Mesenchymal stem cell (in vitro differentiated cells and primary cell): ENCODE data around the gene USP17L25.
"Not testable (repeated sequence)": the region's sequence is repeated elsewhere in the genome, so short reads cannot be mapped to it uniquely, and the experiment has no call there.

ENCODE experiments used
- DNase-seq: peaks from one replicate; pipeline ENCODE4 v3.0.0-alpha.2; 2013
- H2AFZ ChIP-seq: one replicate; pipeline ENCODE4 v1.6.1; 2013; ENCODE audit warnings: low read depth, mild to moderate bottlenecking, control low read depth, inconsistent platforms, low read length, moderate library complexity
- H2AK5ac ChIP-seq: 2 replicates; pipeline ENCODE4 v1.6.1; 2013; ENCODE audit warnings: low read length, moderate library complexity, mild to moderate bottlenecking, inconsistent platforms; ENCODE audit not compliant: severe bottlenecking
- H2BK120ac ChIP-seq: one replicate; pipeline ENCODE4 v1.6.1; 2013; ENCODE audit warnings: low read depth, mild to moderate bottlenecking, inconsistent platforms, low read length, moderate library complexity
- H2BK12ac ChIP-seq, 2 experiments: one replicate each; pipeline ENCODE4 v1.6.1; 2013; ENCODE audit warnings: inconsistent platforms in 2 of 2, low read length in 2 of 2, mild to moderate bottlenecking in 2 of 2, moderate library complexity in 2 of 2, control low read depth in 1 of 2
- H2BK15ac ChIP-seq: one replicate; pipeline ENCODE4 v1.6.1; 2013; ENCODE audit warnings: mild to moderate bottlenecking, low read depth, inconsistent platforms; ENCODE audit not compliant: poor library complexity, severe bottlenecking
- H2BK5ac ChIP-seq: 2 replicates; pipeline ENCODE4 v1.6.1; 2013; ENCODE audit warnings: low read depth, mild to moderate bottlenecking, low read length, control low read depth, inconsistent platforms; ENCODE audit not compliant: poor library complexity, severe bottlenecking
- H3K14ac ChIP-seq, 2 experiments: one replicate each; pipeline ENCODE4 v1.6.1; 2013; ENCODE audit warnings: inconsistent platforms in 2 of 2, low read length in 2 of 2, control low read depth in 1 of 2, mild to moderate bottlenecking in 1 of 2, moderate library complexity in 1 of 2
- H3K18ac ChIP-seq, 2 experiments: one replicate each; pipeline ENCODE4 v1.6.1; 2013; ENCODE audit warnings: inconsistent platforms in 2 of 2, low read length in 2 of 2, control low read depth in 1 of 2, low read depth in 1 of 2, mild to moderate bottlenecking in 1 of 2
- H3K23ac ChIP-seq, 2 experiments: one replicate each; pipeline ENCODE4 v1.6.1; 2013; ENCODE audit warnings: inconsistent platforms in 2 of 2, low read length in 2 of 2, mild to moderate bottlenecking in 2 of 2, moderate library complexity in 2 of 2, control low read depth in 1 of 2
- H3K27ac ChIP-seq: 2 replicates; pipeline ENCODE4 v1.5.1; 2013; ENCODE audit warnings: mild to moderate bottlenecking, moderate library complexity, low read length, control low read depth, inconsistent platforms; ENCODE audit not compliant: poor library complexity, severe bottlenecking
- H3K27me3 ChIP-seq, 2 experiments: 2 replicates each; pipeline versions ENCODE4 v1.6.1 to v1.7.0; 2013; ENCODE audit warnings: low read length in 2 of 2, mild to moderate bottlenecking in 2 of 2, moderate library complexity in 2 of 2, control low read depth in 1 of 2, inconsistent platforms in 1 of 2; ENCODE audit not compliant: control insufficient read depth in 1 of 2, insufficient read depth in 1 of 2
- H3K36me3 ChIP-seq, 2 experiments: 2 replicates each; pipeline versions ENCODE4 v1.6.1 to v1.7.0; 2013; ENCODE audit warnings: low read length in 2 of 2, control low read depth in 1 of 2, inconsistent platforms in 1 of 2, low read depth in 1 of 2, mild to moderate bottlenecking in 1 of 2; ENCODE audit not compliant: insufficient read depth in 2 of 2, control insufficient read depth in 1 of 2
- H3K4ac ChIP-seq, 2 experiments: one replicate each; pipeline ENCODE4 v1.6.1; 2013; ENCODE audit warnings: inconsistent platforms in 2 of 2, low read length in 2 of 2, mild to moderate bottlenecking in 2 of 2, moderate library complexity in 2 of 2, control low read depth in 1 of 2, low read depth in 1 of 2
- H3K4me1 ChIP-seq: 2 replicates; pipeline ENCODE4 v1.6.1; 2013; ENCODE audit warnings: low read depth, low read length, control low read depth; ENCODE audit not compliant: control insufficient read depth, insufficient read depth
- H3K4me2 ChIP-seq: 2 replicates; pipeline ENCODE4 v1.6.1; 2013; ENCODE audit warnings: low read length, mild to moderate bottlenecking, inconsistent platforms; ENCODE audit not compliant: poor library complexity, severe bottlenecking
- H3K4me3 ChIP-seq, 2 experiments: 2 replicates each; pipeline versions ENCODE4 v1.5.1 to v1.7.0; 2013; ENCODE audit warnings: low read length in 2 of 2, mild to moderate bottlenecking in 2 of 2, control low read depth in 1 of 2, low read depth in 1 of 2; ENCODE audit not compliant: insufficient read depth in 1 of 2
- H3K79me1 ChIP-seq: replicated peaks from 2 replicates; pipeline ENCODE4 v1.6.1; 2013; ENCODE audit warnings: mild to moderate bottlenecking, control low read depth, low read length, inconsistent platforms; ENCODE audit not compliant: poor library complexity, severe bottlenecking
- H3K9ac ChIP-seq: 2 replicates; pipeline ENCODE4 v1.7.0; 2013; ENCODE audit warnings: mild to moderate bottlenecking, low read length, moderate library complexity
- H3K9me3 ChIP-seq: 2 replicates; pipeline ENCODE4 v1.7.0; 2013; ENCODE audit warnings: mild to moderate bottlenecking, low read length; ENCODE audit not compliant: control insufficient read depth
- H4K8ac ChIP-seq: one replicate; pipeline ENCODE4 v1.6.1; 2013; ENCODE audit warnings: inconsistent platforms, mild to moderate bottlenecking, low read length, moderate library complexity
- H4K91ac ChIP-seq: one replicate; pipeline ENCODE4 v1.6.1; 2013; ENCODE audit warnings: mild to moderate bottlenecking, low read length, inconsistent platforms
- WGBS: methylation state at CpG from one replicate; pipeline ENCODE4 v1.1.7; 2013; ENCODE audit warnings: mixed read lengths; 5-methylcytosine and 5-hydroxymethylcytosine counted together

The USP17L25 gene

GRCh38 chr4:9339103-9339502 is 9.4 kb downstream of the USP17L25 start, which contains the start of gene USP17L5:
TSS of gene USP17L5 (plus strand) at chr4:9339403. CDS start at chr4:9339403, 0 bp downstream.
- H2BK12ac ChIP-seq, H3K14ac ChIP-seq, H3K18ac ChIP-seq, H2BK120ac ChIP-seq, H3K4me1 ChIP-seq, H3K36me3 ChIP-seq, H3K4me2 ChIP-seq, H3K9ac ChIP-seq, H3K79me1 ChIP-seq, H3K9me3 ChIP-seq, H3K27me3 ChIP-seq, H3K27ac ChIP-seq, H2BK5ac ChIP-seq, H2AK5ac ChIP-seq, DNase-seq, H2AFZ ChIP-seq, H4K8ac ChIP-seq, H3K23ac ChIP-seq, H3K4me3 ChIP-seq, H4K91ac ChIP-seq, H2BK15ac ChIP-seq, H3K4ac ChIP-seq: not testable (repeated sequence)
- whole genome bisulfite sequencing: no CpG with 5 or more reads among the region's 15 CpGs

DNA sequence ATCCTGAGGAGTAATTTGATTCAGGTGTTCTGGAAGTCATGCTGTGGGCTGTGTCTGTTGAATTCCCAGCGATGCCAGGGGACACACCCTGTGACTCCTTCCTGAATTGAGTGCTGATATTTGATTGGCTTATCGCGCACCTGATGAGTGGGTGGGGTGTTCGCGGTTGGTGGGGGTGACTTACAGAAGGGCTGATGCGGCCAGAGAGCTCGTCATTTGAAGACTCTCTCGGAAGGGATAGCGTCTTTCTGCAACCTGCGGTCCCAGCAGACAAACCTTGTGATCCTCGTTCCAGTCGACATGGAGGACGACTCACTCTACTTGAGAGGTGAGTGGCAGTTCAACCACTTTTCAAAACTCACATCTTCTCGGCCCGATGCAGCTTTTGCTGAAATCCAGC is 14.1 kb downstream of the USP17L25 start, which contains the start of gene USP17L27:
Gene USP17L27 (plus strand): TSS at position 301 of the 400 bp plus-strand sequence. CDS start 0 bp downstream, at position 301.
- not testable (repeated sequence) for H3K79me1 ChIP-seq, H3K18ac ChIP-seq, H2BK15ac ChIP-seq, H4K8ac ChIP-seq, H2BK12ac ChIP-seq, H2AK5ac ChIP-seq, H3K27me3 ChIP-seq, H3K4me2 ChIP-seq, H3K27ac ChIP-seq, H3K4me3 ChIP-seq, H4K91ac ChIP-seq, H2BK5ac ChIP-seq, H2AFZ ChIP-seq, H2BK120ac ChIP-seq, H3K14ac ChIP-seq, H3K9me3 ChIP-seq, H3K4me1 ChIP-seq, H3K23ac ChIP-seq, DNase-seq, H3K9ac ChIP-seq, H3K4ac ChIP-seq, H3K36me3 ChIP-seq
- no CpG with 5 or more reads among the region's 15 CpGs for WGBS

DNA sequence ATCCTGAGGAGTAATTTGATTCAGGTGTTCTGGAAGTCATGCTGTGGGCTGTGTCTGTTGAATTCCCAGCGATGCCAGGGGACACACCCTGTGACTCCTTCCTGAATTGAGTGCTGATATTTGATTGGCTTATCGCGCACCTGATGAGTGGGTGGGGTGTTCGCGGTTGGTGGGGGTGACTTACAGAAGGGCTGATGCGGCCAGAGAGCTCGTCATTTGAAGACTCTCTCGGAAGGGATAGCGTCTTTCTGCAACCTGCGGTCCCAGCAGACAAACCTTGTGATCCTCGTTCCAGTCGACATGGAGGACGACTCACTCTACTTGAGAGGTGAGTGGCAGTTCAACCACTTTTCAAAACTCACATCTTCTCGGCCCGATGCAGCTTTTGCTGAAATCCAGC is 18.9 kb downstream of the USP17L25 start, which contains the start of gene USP17L28:
Gene USP17L28 (plus strand): TSS at position 301 of the 400 bp plus-strand sequence. CDS start 0 bp downstream, at position 301.
- not testable (repeated sequence) for H2AFZ ChIP-seq, H3K36me3 ChIP-seq, H3K4me3 ChIP-seq, H2BK15ac ChIP-seq, DNase-seq, H4K8ac ChIP-seq, H3K9me3 ChIP-seq, H2BK5ac ChIP-seq, H3K4me1 ChIP-seq, H3K18ac ChIP-seq, H3K4me2 ChIP-seq, H2AK5ac ChIP-seq, H3K27me3 ChIP-seq, H3K14ac ChIP-seq, H3K79me1 ChIP-seq, H3K4ac ChIP-seq, H3K27ac ChIP-seq, H2BK120ac ChIP-seq, H2BK12ac ChIP-seq, H4K91ac ChIP-seq, H3K23ac ChIP-seq, H3K9ac ChIP-seq
- WGBS: no CpG with 5 or more reads among the region's 15 CpGs

- H3K18ac ChIP-seq, H4K8ac ChIP-seq, H3K4me3 ChIP-seq, H3K27me3 ChIP-seq, H3K23ac ChIP-seq, H2AK5ac ChIP-seq, H2BK15ac ChIP-seq, H3K79me1 ChIP-seq, H2BK5ac ChIP-seq, H4K91ac ChIP-seq, H3K4me2 ChIP-seq, H3K4ac ChIP-seq, H3K9me3 ChIP-seq, H3K36me3 ChIP-seq, H2AFZ ChIP-seq, H3K27ac ChIP-seq, H3K9ac ChIP-seq, DNase-seq, H3K4me1 ChIP-seq, H3K14ac ChIP-seq, H2BK12ac ChIP-seq, H2BK120ac ChIP-seq: not testable (repeated sequence)
- 84% methylated on average over 9 of the region's 18 CpGs for WGBS
Measured at GRCh38 chr4:9350866-9351265, 21.2 kb downstream of the USP17L25 start.
